ENCODE data around the gene APPBP2. TPM values are rescaled to one million over a fixed set of nuclear protein-coding genes. Genes with fewer than 3 reads are reported as not detected.
A peak's percentile ranks its signal among the peaks of the same experiment; 100 is the strongest.
"Not testable (repeated sequence)": the region's sequence is repeated elsewhere in the genome, so short reads cannot be mapped to it uniquely, and the experiment has no call there.

APPBP2 gene
- total RNA-seq, 2 experiments from 2014 or later: 18.5 to 18.7 TPM

- TF ChIP-seq CTCF (IDR thresholded peaks at IDR 0.05): no peak
- Mint-ChIP-seq H3K36me3 (ENCODE audit: low read depth) (no peaks in the 10 kb centered on the region), H3K27ac (no peak overlapping the region), H3K4me1 (ENCODE audit: low read depth) (no peaks in the 10 kb centered on the region), H3K9me3 (no peaks in the 10 kb centered on the region), H3K27me3 (peaks cover 5% of the 10 kb centered on the region), H3K4me3 (no peak overlapping the region)
- Histone ChIP-seq H3K27me3 (ENCODE audit: control insufficient read depth in 1 of 2, insufficient read depth in 2 of 2, low read length in 2 of 2) (no peaks in the 10 kb centered on the region), H3K4me1 (ENCODE audit: insufficient read depth, low read length) (peaks cover 6% of the 10 kb centered on the region), H3K27ac (ENCODE audit: low read depth in 1 of 2, low read length in 2 of 2) (no peak overlapping the region), H3K36me3 (ENCODE audit: insufficient read depth, low read length) (no peaks in the 10 kb centered on the region), H3K9me3 (ENCODE audit: control insufficient read depth in 1 of 2, insufficient read depth in 1 of 2, low read length in 2 of 2) (peaks cover 0 to 5% of the 10 kb centered on the region in 2 experiments), H3K4me3 (ENCODE audit: low read length) (no peak overlapping the region)
- ChIA-PET CTCF (no interaction called here), POLR2A (no interaction called here)
- intact Hi-C loops (cut with DNase I, micrococcal nuclease): loop anchor here (1.0 to 10.0 kb wide), 6 partner anchors 15 to 332 kb away; no protein-coding TSS in a partner anchor
- ATAC-seq (ENCODE audit: poor library complexity): no peak
- DNase-seq: no peak
Observed at GRCh38 chr17:60436676-60437075, 89.4 kb downstream of the APPBP2 start.

DNA sequence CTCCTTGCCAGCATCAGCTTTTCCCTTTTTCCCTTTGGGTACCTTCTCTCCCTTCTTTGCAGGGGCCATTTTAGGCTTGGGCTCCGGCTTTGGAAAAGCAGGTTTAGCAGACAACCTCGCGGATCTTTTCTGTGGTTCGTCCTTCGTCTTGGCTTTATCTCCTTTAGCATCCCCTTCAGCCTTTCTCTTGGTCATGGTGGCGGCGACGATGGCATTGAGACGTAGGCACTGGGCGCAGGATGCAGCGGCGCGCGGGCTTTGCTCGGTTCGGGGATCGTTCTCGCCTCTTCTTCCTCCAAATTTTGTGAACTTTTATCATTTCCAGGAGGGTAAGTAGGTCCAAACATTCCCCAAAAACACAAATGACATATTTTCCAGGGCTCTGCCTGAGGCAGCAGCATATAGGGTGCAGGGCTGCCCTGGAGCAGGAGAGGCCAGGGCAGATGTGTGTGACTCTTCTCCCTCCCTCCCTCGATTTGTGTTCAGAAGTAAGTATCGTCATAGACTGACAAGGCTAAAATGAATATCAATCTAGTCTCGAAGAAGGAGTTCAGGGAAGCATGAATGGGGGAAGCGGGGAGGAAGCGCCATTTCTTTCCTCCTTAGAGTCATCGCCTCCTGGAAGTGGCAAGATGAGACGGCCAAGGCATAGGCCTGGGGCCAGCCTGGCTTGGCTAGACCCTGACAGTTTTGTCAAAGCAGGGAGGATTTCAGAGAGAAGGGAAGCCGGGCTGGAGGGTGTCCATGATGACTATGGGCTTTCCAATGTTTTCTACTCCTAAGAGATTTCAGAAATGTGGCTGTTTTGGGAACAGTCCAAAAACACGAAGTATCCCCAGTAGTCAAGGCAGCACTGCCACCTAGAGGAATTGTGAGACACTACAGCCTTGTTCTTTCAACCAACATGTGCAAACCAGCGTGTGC lies 90.5 kb downstream of the APPBP2 start:
- ChIA-PET CTCF (no interaction called here), POLR2A (no interaction called here)
- H3K4me1 ChIP-seq (ENCODE audit: insufficient read depth, low read length): peaks cover 6% of the 10 kb centered on the region
- Mint-ChIP-seq H3K4me3 (no peak overlapping the region), H3K27ac (no peak overlapping the region), H3K27me3 (peaks cover 5% of the 10 kb centered on the region), H3K9me3 (no peaks in the 10 kb centered on the region), H3K36me3 (ENCODE audit: low read depth) (no peaks in the 10 kb centered on the region), H3K4me1 (ENCODE audit: low read depth) (no peaks in the 10 kb centered on the region)
- intact Hi-C loops (cut with DNase I, micrococcal nuclease): loop anchor here (1.0 to 10.0 kb wide), 6 partner anchors 14 to 331 kb away; no protein-coding TSS in a partner anchor
- no peak overlapping the region for H3K27ac ChIP-seq (ENCODE audit: low read depth in 1 of 2, low read length in 2 of 2)
- TF ChIP-seq CTCF (IDR thresholded peaks at IDR 0.05): peak; percentile 94
- no peak overlapping the region for H3K4me3 ChIP-seq (ENCODE audit: low read length)
- no peaks in the 10 kb centered on the region for H3K36me3 ChIP-seq (ENCODE audit: insufficient read depth, low read length)
- peaks cover 0 to 5% of the 10 kb centered on the region in 2 experiments for H3K9me3 ChIP-seq (ENCODE audit: control insufficient read depth in 1 of 2, insufficient read depth in 1 of 2, low read length in 2 of 2)
- DNase-seq (peak; percentile 19 to 83 (median 41)), ATAC-seq (ENCODE audit: poor library complexity) (peak; percentile 81)
- no peaks in the 10 kb centered on the region for H3K27me3 ChIP-seq (ENCODE audit: control insufficient read depth in 1 of 2, insufficient read depth in 2 of 2, low read length in 2 of 2)

DNA sequence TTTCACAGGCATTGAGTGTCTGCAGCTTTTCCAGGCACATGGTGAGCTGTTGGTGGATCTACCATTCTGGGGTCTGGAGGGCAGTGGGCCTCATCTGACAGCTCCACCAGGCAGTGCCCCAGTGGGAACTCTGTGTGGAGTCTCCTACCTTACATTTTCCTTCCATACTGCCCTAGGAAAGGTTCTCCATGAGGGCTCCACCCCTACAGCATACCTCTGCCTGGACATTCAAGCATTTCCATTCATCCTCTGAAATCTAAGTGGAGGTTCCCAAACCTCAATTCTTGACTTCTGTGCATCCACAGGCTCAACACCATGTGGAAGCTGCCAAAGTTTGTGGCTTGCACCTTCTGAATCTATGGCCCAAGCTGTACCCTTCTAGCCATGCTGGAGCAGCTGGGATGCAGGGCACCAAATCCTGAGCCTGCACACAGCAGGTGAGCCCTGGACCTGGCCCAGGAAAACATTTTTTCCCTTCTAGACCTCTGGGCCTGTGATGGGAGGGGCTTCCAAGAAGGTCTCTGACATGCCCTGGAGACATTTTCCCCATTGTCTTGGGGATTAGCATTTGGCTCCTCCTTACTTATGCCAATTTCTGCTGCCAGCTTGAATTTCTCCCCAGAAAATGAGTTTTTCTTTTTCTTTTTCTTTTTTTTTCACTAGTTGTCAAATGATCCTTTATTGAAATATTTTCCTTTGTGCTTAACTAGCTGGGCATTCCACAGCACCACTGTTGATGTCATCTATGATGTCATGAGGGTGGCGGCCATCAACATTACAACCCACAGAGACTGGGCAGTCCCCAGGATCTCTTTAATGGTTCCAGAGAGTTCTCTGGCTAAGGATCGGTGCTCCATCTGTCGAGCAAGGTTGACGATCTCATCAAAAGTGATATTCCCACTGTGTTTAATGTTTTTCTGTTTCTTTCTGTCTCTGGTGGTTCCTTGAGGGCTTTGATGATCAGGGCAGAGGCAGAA lies 92.7 kb downstream of the APPBP2 start:
- H3K4me1 Mint-ChIP-seq (ENCODE audit: low read depth); H3K9me3 ChIP-seq (ENCODE audit: control insufficient read depth in 1 of 2, insufficient read depth in 1 of 2, low read length in 2 of 2); H3K4me3 Mint-ChIP-seq; H3K4me3 ChIP-seq (ENCODE audit: low read length); DNase-seq; H3K9me3 Mint-ChIP-seq; H3K36me3 Mint-ChIP-seq (ENCODE audit: low read depth); H3K4me1 ChIP-seq (ENCODE audit: insufficient read depth, low read length); ATAC-seq (ENCODE audit: poor library complexity); H3K27ac ChIP-seq (ENCODE audit: low read depth in 1 of 2, low read length in 2 of 2); H3K27me3 ChIP-seq (ENCODE audit: control insufficient read depth in 1 of 2, insufficient read depth in 2 of 2, low read length in 2 of 2); POLR2A ChIA-PET; H3K36me3 ChIP-seq (ENCODE audit: insufficient read depth, low read length); H3K27ac Mint-ChIP-seq; H3K27me3 Mint-ChIP-seq: not testable (repeated sequence)
- intact Hi-C loops (cut with DNase I, micrococcal nuclease): loop anchor here (10.0 kb wide), 2 partner anchors 169 to 329 kb away; no protein-coding TSS in a partner anchor
- CTCF ChIA-PET: interaction anchor here (0.6 kb wide), 1 partner anchor 37 kb away, joined by 3 read pairs; no protein-coding TSS in a partner anchor

DNA sequence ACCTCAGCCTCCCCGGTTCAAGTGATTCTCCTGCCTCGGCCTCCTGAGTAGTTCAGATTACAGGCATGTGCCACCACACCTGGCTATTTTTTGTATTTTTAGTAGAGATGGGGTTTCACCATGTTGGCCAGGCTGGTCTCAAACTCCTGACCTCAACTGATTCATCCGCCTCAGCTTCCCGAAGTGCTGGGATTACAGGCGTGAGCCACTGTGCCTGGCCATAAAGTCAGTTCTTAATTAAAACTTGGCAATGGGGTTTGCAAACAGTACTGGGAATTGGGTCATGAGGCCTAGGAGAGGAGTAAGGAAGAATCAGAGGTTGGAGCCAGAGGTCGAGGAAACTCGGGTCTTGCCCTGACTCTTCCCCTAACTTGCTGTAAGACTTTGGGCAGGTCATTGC lies 95.5 kb downstream of the APPBP2 start:
- DNase-seq; POLR2A ChIA-PET; H3K4me3 Mint-ChIP-seq; H3K4me1 Mint-ChIP-seq (ENCODE audit: low read depth); H3K27ac Mint-ChIP-seq; H3K9me3 Mint-ChIP-seq; H3K36me3 ChIP-seq (ENCODE audit: insufficient read depth, low read length); H3K27ac ChIP-seq (ENCODE audit: low read depth in 1 of 2, low read length in 2 of 2); H3K36me3 Mint-ChIP-seq (ENCODE audit: low read depth); ATAC-seq (ENCODE audit: poor library complexity); H3K27me3 Mint-ChIP-seq; H3K9me3 ChIP-seq (ENCODE audit: control insufficient read depth in 1 of 2, insufficient read depth in 1 of 2, low read length in 2 of 2); H3K4me1 ChIP-seq (ENCODE audit: insufficient read depth, low read length); CTCF ChIA-PET; H3K27me3 ChIP-seq (ENCODE audit: control insufficient read depth in 1 of 2, insufficient read depth in 2 of 2, low read length in 2 of 2); H3K4me3 ChIP-seq (ENCODE audit: low read length): not testable (repeated sequence)
- intact Hi-C loops (cut with DNase I, micrococcal nuclease): loop anchor here (10.0 kb wide), 2 partner anchors 166 to 326 kb away; no protein-coding TSS in a partner anchor

GRCh38 chr17:60428491-60428890 lies 97.6 kb downstream of the APPBP2 start:
- H3K27me3 Mint-ChIP-seq; intact Hi-C loops (cut with DNase I, micrococcal nuclease); H3K4me3 Mint-ChIP-seq; ATAC-seq (ENCODE audit: poor library complexity); H3K9me3 Mint-ChIP-seq; CTCF ChIA-PET; H3K36me3 ChIP-seq (ENCODE audit: insufficient read depth, low read length); H3K27ac ChIP-seq (ENCODE audit: low read depth in 1 of 2, low read length in 2 of 2); H3K4me1 Mint-ChIP-seq (ENCODE audit: low read depth); H3K36me3 Mint-ChIP-seq (ENCODE audit: low read depth); H3K4me1 ChIP-seq (ENCODE audit: insufficient read depth, low read length); H3K9me3 ChIP-seq (ENCODE audit: control insufficient read depth in 1 of 2, insufficient read depth in 1 of 2, low read length in 2 of 2); DNase-seq; H3K27ac Mint-ChIP-seq; POLR2A ChIA-PET; H3K4me3 ChIP-seq (ENCODE audit: low read length); H3K27me3 ChIP-seq (ENCODE audit: control insufficient read depth in 1 of 2, insufficient read depth in 2 of 2, low read length in 2 of 2): not testable (repeated sequence)

Data from CD4-positive, alpha-beta T cell (primary cell).